HepG2 (cell line): ENCODE data around the gene RGCC. TPM values are rescaled to one million over a fixed set of nuclear protein-coding genes. Genes with fewer than 3 reads are reported as not detected.
A peak's percentile ranks its signal among the peaks of the same experiment; 100 is the strongest.

Experiments
- ATAC-seq: fragments of 200-7000 bp; cut with Tn5 transposase; 3 replicates; pipeline ENCODE4 v1.9.1; 2020; ENCODE audit warnings: mild to moderate bottlenecking, moderate library complexity
- BruUV-seq: library from RNA; stranded (reverse); fragments of 400-500 nt; replicated peaks from 2 replicates; lab custom pipeline; 2021; lab: Mats Ljungman, UMichigan
- CTCF ChIA-PET: fragments of 300-600 bp; formaldehyde crosslinking; extraction: SDS; loops from one replicate; lab custom pipeline; 2021; ENCODE audit warnings: low total read pairs, inconsistent platforms, low intra/inter-chr PET ratio; lab: Yijun Ruan, JAX
- POLR2A ChIA-PET: fragments of 350-600 bp; sonication (Branson Sonifier 250); formaldehyde crosslinking; loops from one replicate; lab custom pipeline; 2020; ENCODE audit warnings: antibody characterized with exemption, inconsistent platforms; lab: Yijun Ruan, JAX
- DNase-seq: peaks from one replicate; pipeline ENCODE4 v3.0.0-alpha.2; 2015; ENCODE audit warnings: low spot score
- FAIRE-seq: peaks from 3 replicates; lab custom pipeline; 2011; peaks lifted over from hg19 to GRCh38; lab: Jason Lieb, UNC
- H2AFZ ChIP-seq: one replicate; pipeline ENCODE4 v1.6.1; 2011; ENCODE audit warnings: low read length, inconsistent platforms
- H3K27ac ChIP-seq: fragments of 300-600 bp; 3 replicates; pipeline ENCODE4 v1.8.0; 2011; ENCODE audit warnings: mixed run types, mild to moderate bottlenecking, mixed read lengths, low read length, inconsistent platforms; ENCODE audit not compliant: insufficient read depth; ENCODE audit errors: extremely low read length
- H3K27me3 ChIP-seq, 2 experiments: fragments of 200-600 bp in 1 of 2; 2 replicates in 1 of 2; 3 replicates in 1 of 2; pipeline versions ENCODE4 v1.6.0 to v1.8.0; 2011; ENCODE audit warnings: low read length in 2 of 2, mild to moderate bottlenecking in 2 of 2, moderate library complexity in 2 of 2, inconsistent platforms in 1 of 2; ENCODE audit not compliant: insufficient read depth in 2 of 2, control insufficient read depth in 1 of 2
- H3K36me3 ChIP-seq, 2 experiments: fragments of 200-600 bp in 1 of 2; replicated peaks in 1 of 2; 2 replicates in 1 of 2; 3 replicates in 1 of 2; pipeline versions ENCODE4 v1.5.1 to v1.8.0; 2011; ENCODE audit warnings: low read length in 2 of 2, inconsistent platforms in 1 of 2; ENCODE audit not compliant: insufficient read depth in 2 of 2, control insufficient read depth in 1 of 2
- H3K4me1 ChIP-seq: 2 replicates; pipeline ENCODE4 v1.5.1; 2012; ENCODE audit warnings: low read length, inconsistent platforms; ENCODE audit not compliant: insufficient read depth
- H3K4me2 ChIP-seq: 2 replicates; pipeline ENCODE4 v1.6.0; 2011; ENCODE audit warnings: low read depth, low read length, inconsistent platforms
- H3K4me3 ChIP-seq, 3 experiments: fragments of 200-600 bp in 1 of 3; sonication (generic), shearing (Covaris generic) in 1 of 3; replicated peaks in 1 of 3; 2 replicates each; pipeline ENCODE4 v1.5.1; 2011 to 2016; ENCODE audit warnings: low read length in 3 of 3, inconsistent platforms in 2 of 3, low read depth in 2 of 3, mild to moderate bottlenecking in 2 of 3, control low read depth in 1 of 3, mixed read lengths in 1 of 3; ENCODE audit not compliant: insufficient read depth in 1 of 3
- H3K79me2 ChIP-seq: one replicate; pipeline ENCODE4 v1.6.1; 2011; ENCODE audit warnings: low read length, inconsistent platforms; ENCODE audit not compliant: insufficient read depth
- H3K9ac ChIP-seq: 2 replicates; pipeline ENCODE4 v1.6.0; 2011; ENCODE audit warnings: mild to moderate bottlenecking, low read depth, low read length, inconsistent platforms; ENCODE audit not compliant: insufficient read depth
- H3K9me3 ChIP-seq: 2 replicates; pipeline ENCODE4 v1.5.1; 2012; ENCODE audit warnings: mild to moderate bottlenecking, low read length
- H4K20me1 ChIP-seq: 2 replicates; pipeline ENCODE4 v1.6.0; 2011; ENCODE audit warnings: inconsistent platforms, mild to moderate bottlenecking, low read length, moderate library complexity; ENCODE audit not compliant: insufficient read depth
- ATF7 ChIP-seq, 2 experiments: fragments of 450-650 bp in 1 of 2; sonication (generic) in 1 of 2; formaldehyde crosslinking in 1 of 2; IDR thresholded peaks; 2 replicates each; pipeline versions ENCODE4 v1.4.0 to v1.6.1; 2016 to 2020; ENCODE audit warnings: antibody characterized with exemption in 1 of 2, mild to moderate bottlenecking in 1 of 2, missing genetic modification reagents in 1 of 2
- ETV5 ChIP-seq: IDR thresholded peaks from 2 replicates; pipeline ENCODE4 v1.6.1; 2018; ENCODE audit warnings: missing biosample characterization, missing genetic modification reagents, inconsistent platforms, borderline replicate concordance
- GABPB1 ChIP-seq: IDR thresholded peaks from 2 replicates; pipeline ENCODE4 v1.6.1; 2016; ENCODE audit warnings: mild to moderate bottlenecking, missing genetic modification reagents, moderate library complexity, missing compliant biosample characterization
- HIC2 ChIP-seq: sonication (generic); formaldehyde crosslinking; IDR thresholded peaks from 2 replicates; pipeline ENCODE4 v1.9.0; 2022; ENCODE audit warnings: low read depth, missing genetic modification reagents
- MTA1 ChIP-seq: sonication (generic); formaldehyde crosslinking; IDR thresholded peaks from 2 replicates; pipeline ENCODE4 v1.4.0; 2020; ENCODE audit warnings: missing genetic modification reagents, mild to moderate bottlenecking, borderline replicate concordance
- NFIC ChIP-seq: IDR thresholded peaks from 2 replicates; pipeline ENCODE4 v1.6.1; 2012; ENCODE audit warnings: mild to moderate bottlenecking, low read length, inconsistent platforms
- POGZ ChIP-seq: sonication (generic); formaldehyde crosslinking; IDR thresholded peaks from 2 replicates; pipeline ENCODE4 v1.4.0; 2020; ENCODE audit warnings: mild to moderate bottlenecking, missing genetic modification reagents
- RCOR2 ChIP-seq: IDR thresholded peaks from 2 replicates; pipeline ENCODE4 v1.6.1; 2016; ENCODE audit warnings: missing biosample characterization, missing genetic modification reagents
- ZBTB2 ChIP-seq: sonication (generic); formaldehyde crosslinking; IDR thresholded peaks from 2 replicates; pipeline ENCODE4 v1.8.0; 2022; ENCODE audit warnings: low read depth, missing genetic modification reagents
- ZHX2 ChIP-seq, 2 experiments: sonication (generic) in 1 of 2; formaldehyde crosslinking in 1 of 2; IDR thresholded peaks; 2 replicates each; pipeline versions ENCODE4 v1.6.1 to v1.9.0; 2014 to 2022; ENCODE audit warnings: antibody characterized with exemption in 1 of 2, borderline replicate concordance in 1 of 2, inconsistent platforms in 1 of 2, low read depth in 1 of 2, missing genetic modification reagents in 1 of 2
- ZNF329 ChIP-seq: sonication (generic); formaldehyde crosslinking; IDR thresholded peaks from 2 replicates; pipeline ENCODE4 v1.9.0; 2021; ENCODE audit warnings: low read depth, mild to moderate bottlenecking, missing genetic modification reagents
- ZNF615 ChIP-seq: sonication (generic); formaldehyde crosslinking; IDR thresholded peaks from 2 replicates; pipeline ENCODE4 v1.5.0; 2020; ENCODE audit warnings: mild to moderate bottlenecking, missing genetic modification reagents, borderline replicate concordance
- ZSCAN30 ChIP-seq: sonication (generic); formaldehyde crosslinking; IDR thresholded peaks from 2 replicates; pipeline ENCODE4 v1.5.0; 2020; ENCODE audit warnings: mild to moderate bottlenecking, missing genetic modification reagents
- WGBS: methylation state at CpG from one replicate; pipeline ENCODE4 v1.1.6; 2017; ENCODE audit warnings: low lambda C conversion rate; 5-methylcytosine and 5-hydroxymethylcytosine counted together
- in situ Hi-C: cut with HindIII; loops from 2 replicates; pipeline ENCODE4 v1.10.0; 2017; ENCODE audit warnings: low pct_unique_long_range_greater_than_20kb; ENCODE audit not compliant: extremely low pct_ligation_motif_present
- intact Hi-C: fragments of 100-400 bp; cut with micrococcal nuclease; formaldehyde crosslinking; loops from one replicate; pipeline ENCODE4 v1.10.0; 2022; ENCODE audit not compliant: unreplicated experiment
- polyA plus RNA-seq, 8 experiments: library from polyadenylated mRNA; depleted of rRNA in 3 of 8; stranded (reverse) in 7 of 8; unstranded in 1 of 8; fragments of >200 nt; fragmentation: Illumina TruSeq in 4 of 8; extraction: Trizol in 4 of 8; gene quantifications; 2 replicates each; pipeline versions ENCODE4 v1.2.1 to v1.2.3, GENCODE V29; 2011 to 2016; ENCODE audit warnings: low read depth in 4 of 8, missing spikeins in 1 of 8, mixed read lengths in 1 of 8; ENCODE audit not compliant: insufficient read depth in 1 of 8
- total RNA-seq, 5 experiments: library from RNA; depleted of rRNA; stranded (reverse); fragments of >200 nt; fragmentation: Illumina TruSeq; extraction: Trizol; gene quantifications; 2 replicates each; pipeline ENCODE4 v1.2.3, GENCODE V29; 2016; ENCODE audit warnings: low read depth in 1 of 5

The RGCC gene
- total and polyA plus RNA-seq, 2 of the 13 experiments (the other 11 are each of a cell fraction or from before 2014, with no cell fraction given) = 0.20 to 8.4 TPM

GRCh38 chr13:41434831-41435520, 22.4 kb upstream of the RGCC start (continued):
- TF ChIP-seq ZHX2 (IDR thresholded peaks at IDR 0.05; ENCODE audit: low read depth) (no peak), ZHX2 (CRISPR knock-in tag; IDR thresholded peaks at IDR 0.05; ENCODE audit: borderline replicate concordance) (no peak), GABPB1 (CRISPR knock-in tag) (no peak), ZNF329 (no peak), RCOR2 (CRISPR knock-in tag) (no peak)
- TF ChIP-seq, all 625 proteins: peak for 11

- no peak overlapping the region for H3K27ac ChIP-seq
- H3K4me1 ChIP-seq = no peaks in the 10 kb centered on the region
- WGBS = 28% methylated on average over 5 of the region's 5 CpGs
- H3K36me3 ChIP-seq = no peaks in the 10 kb centered on the region
- no TSS peak for BruUV-seq
- no peak for ATAC-seq
- no peak overlapping the region for H3K4me2 ChIP-seq
- ChIA-PET CTCF (no interaction called here), POLR2A (no interaction called here)
- intact Hi-C loops (no loop called here), in situ Hi-C loops (no loop called here)
- H3K4me3 ChIP-seq = no peak overlapping the region
- FAIRE-seq = no peak
- H3K27me3 ChIP-seq = peaks cover 1 to 5% of the 10 kb centered on the region in 2 experiments; a peak in 3 of 5 replicates
- no peak for DNase-seq
- no peak overlapping the region for H3K9ac ChIP-seq
- no peaks in the 10 kb centered on the region for H4K20me1 ChIP-seq
- H3K79me2 ChIP-seq = no peaks in the 10 kb centered on the region
- no peak overlapping the region for H2AFZ ChIP-seq
- no peaks in the 10 kb centered on the region for H3K9me3 ChIP-seq
- no peak for TF ChIP-seq ETV5
- TF ChIP-seq HIC2 (CRISPR knock-in tag) = no peak
- no peak for TF ChIP-seq MTA1 (CRISPR knock-in tag)
- TF ChIP-seq ZNF615 (CRISPR knock-in tag) = no peak
- no peak for TF ChIP-seq ZSCAN30
- TF ChIP-seq POGZ (CRISPR knock-in tag) = no peak
- no peak for TF ChIP-seq ZBTB2
- TF ChIP-seq NFIC = no peak
- peak; percentile 92 for TF ChIP-seq ATF7 (IDR thresholded peaks at IDR 0.05)
- TF ChIP-seq ATF7 (CRISPR knock-in tag; IDR thresholded peaks at IDR 0.05) = no peak
Observed at GRCh38 chr13:41443969-41444368, 13.4 kb upstream of the RGCC start.
